ENCODE results near the gene PGK1. TPM values are rescaled to one million over a fixed set of nuclear protein-coding genes. Genes with fewer than 3 reads are reported as not detected.

The PGK1 gene
- total and polyA plus RNA-seq, 9 of the 15 experiments (the other 6 are each of a cell fraction or from before 2014, with no cell fraction given) = 199 to 1,378 (median 378) TPM

- TF ChIP-seq MTA3 (IDR thresholded peaks at IDR 0.05; ENCODE audit: borderline replicate concordance) (peak; percentile 75; the same call in 1 of the 2 replicates), CCNT2 (IDR thresholded peaks at IDR 0.05; ENCODE audit: borderline replicate concordance, extremely low read depth, insufficient read length, low read depth, low read length) (peak; percentile 90), CREB3L1 (IDR thresholded peaks at IDR 0.05; ENCODE audit: borderline replicate concordance, low read depth) (0 out of 2 replicates have a peak, but pooled peaks have one; percentile 46), SRSF3 (IDR thresholded peaks at IDR 0.05; ENCODE audit: insufficient read depth, low read length) (no peak), U2AF2 (optimal IDR thresholded peaks at IDR 0.05; ENCODE audit: low read depth, low read length) (no peak), ZBTB7A (IDR thresholded peaks at IDR 0.05; ENCODE audit: borderline replicate concordance, control insufficient read depth, low read depth, low read length) (peak; percentile 71; the same call in 1 of the 2 replicates), MXI1 (IDR thresholded peaks at IDR 0.05; ENCODE audit: low read depth, low read length) (no peak), RFX1 (IDR thresholded peaks at IDR 0.05) (no peak)
- TF ChIP-seq, protein P1, sequence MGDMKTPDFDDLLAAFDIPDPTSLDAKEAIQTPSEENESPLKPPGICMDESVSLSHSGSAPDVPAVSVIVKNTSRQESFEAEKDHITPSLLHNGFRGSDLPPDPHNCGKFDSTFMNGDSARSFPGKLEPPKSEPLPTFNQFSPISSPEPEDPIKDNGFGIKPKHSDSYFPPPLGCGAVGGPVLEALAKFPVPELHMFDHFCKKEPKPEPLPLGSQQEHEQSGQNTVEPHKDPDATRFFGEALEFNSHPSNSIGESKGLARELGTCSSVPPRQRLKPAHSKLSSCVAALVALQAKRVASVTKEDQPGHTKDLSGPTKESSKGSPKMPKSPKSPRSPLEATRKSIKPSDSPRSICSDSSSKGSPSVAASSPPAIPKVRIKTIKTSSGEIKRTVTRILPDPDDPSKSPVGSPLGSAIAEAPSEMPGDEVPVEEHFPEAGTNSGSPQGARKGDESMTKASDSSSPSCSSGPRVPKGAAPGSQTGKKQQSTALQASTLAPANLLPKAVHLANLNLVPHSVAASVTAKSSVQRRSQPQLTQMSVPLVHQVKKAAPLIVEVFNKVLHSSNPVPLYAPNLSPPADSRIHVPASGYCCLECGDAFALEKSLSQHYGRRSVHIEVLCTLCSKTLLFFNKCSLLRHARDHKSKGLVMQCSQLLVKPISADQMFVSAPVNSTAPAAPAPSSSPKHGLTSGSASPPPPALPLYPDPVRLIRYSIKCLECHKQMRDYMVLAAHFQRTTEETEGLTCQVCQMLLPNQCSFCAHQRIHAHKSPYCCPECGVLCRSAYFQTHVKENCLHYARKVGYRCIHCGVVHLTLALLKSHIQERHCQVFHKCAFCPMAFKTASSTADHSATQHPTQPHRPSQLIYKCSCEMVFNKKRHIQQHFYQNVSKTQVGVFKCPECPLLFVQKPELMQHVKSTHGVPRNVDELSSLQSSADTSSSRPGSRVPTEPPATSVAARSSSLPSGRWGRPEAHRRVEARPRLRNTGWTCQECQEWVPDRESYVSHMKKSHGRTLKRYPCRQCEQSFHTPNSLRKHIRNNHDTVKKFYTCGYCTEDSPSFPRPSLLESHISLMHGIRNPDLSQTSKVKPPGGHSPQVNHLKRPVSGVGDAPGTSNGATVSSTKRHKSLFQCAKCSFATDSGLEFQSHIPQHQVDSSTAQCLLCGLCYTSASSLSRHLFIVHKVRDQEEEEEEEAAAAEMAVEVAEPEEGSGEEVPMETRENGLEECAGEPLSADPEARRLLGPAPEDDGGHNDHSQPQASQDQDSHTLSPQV (IDR thresholded peaks at IDR 0.05) = peak; percentile 52; the same call in 1 of the 2 replicates
- TF ChIP-seq, protein P2, sequence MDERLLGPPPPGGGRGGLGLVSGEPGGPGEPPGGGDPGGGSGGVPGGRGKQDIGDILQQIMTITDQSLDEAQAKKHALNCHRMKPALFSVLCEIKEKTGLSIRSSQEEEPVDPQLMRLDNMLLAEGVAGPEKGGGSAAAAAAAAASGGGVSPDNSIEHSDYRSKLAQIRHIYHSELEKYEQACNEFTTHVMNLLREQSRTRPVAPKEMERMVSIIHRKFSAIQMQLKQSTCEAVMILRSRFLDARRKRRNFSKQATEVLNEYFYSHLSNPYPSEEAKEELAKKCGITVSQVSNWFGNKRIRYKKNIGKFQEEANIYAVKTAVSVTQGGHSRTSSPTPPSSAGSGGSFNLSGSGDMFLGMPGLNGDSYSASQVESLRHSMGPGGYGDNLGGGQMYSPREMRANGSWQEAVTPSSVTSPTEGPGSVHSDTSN (CRISPR knock-in tag; IDR thresholded peaks at IDR 0.05; ENCODE audit: low read depth) = peak; percentile 89
- TF ChIP-seq, protein P2 (tag; conservative IDR thresholded peaks at IDR 0.05; ENCODE audit: low read depth) = peak; percentile 92
- TF ChIP-seq, protein P3, sequence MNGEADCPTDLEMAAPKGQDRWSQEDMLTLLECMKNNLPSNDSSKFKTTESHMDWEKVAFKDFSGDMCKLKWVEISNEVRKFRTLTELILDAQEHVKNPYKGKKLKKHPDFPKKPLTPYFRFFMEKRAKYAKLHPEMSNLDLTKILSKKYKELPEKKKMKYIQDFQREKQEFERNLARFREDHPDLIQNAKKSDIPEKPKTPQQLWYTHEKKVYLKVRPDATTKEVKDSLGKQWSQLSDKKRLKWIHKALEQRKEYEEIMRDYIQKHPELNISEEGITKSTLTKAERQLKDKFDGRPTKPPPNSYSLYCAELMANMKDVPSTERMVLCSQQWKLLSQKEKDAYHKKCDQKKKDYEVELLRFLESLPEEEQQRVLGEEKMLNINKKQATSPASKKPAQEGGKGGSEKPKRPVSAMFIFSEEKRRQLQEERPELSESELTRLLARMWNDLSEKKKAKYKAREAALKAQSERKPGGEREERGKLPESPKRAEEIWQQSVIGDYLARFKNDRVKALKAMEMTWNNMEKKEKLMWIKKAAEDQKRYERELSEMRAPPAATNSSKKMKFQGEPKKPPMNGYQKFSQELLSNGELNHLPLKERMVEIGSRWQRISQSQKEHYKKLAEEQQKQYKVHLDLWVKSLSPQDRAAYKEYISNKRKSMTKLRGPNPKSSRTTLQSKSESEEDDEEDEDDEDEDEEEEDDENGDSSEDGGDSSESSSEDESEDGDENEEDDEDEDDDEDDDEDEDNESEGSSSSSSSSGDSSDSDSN (IDR thresholded peaks at IDR 0.05; ENCODE audit: borderline replicate concordance in 1 of 2, low read depth in 2 of 2, low read length in 2 of 2) = 0 out of 4 replicates have a peak, but pooled peaks of 1 of the 2 experiments have one; percentile 38
Observed at GRCh38 chrX:78103623-78104446, at the start of gene PGK1 (continued).

All from K562 (cell line).